H1 (cell line): Measurements from ENCODE around the gene TLE3. TPM values are rescaled to one million over a fixed set of nuclear protein-coding genes. Genes with fewer than 3 reads are reported as not detected.

ENCODE experiments used
- CBX5 ChIP-seq: fragments of 300-800, 300-1000 bp; sonication (generic); IDR thresholded peaks from 2 replicates; pipeline ENCODE4 v1.7.1; 2016; ENCODE audit warnings: antibody characterized with exemption, low read length, low read depth
- CBX8 ChIP-seq: fragments of 300-800, 300-1000 bp; sonication (generic); IDR thresholded peaks from 2 replicates; pipeline ENCODE4 v1.7.1; 2016; ENCODE audit warnings: low read depth, low read length, borderline replicate concordance
- CEBPB ChIP-seq: IDR thresholded peaks from 2 replicates; pipeline ENCODE4 v1.6.1; 2012; ENCODE audit warnings: low read depth, low read length
- GTF2F1 ChIP-seq: IDR thresholded peaks from 2 replicates; pipeline ENCODE4 v1.6.1; 2012; ENCODE audit warnings: low read depth, low read length, improper control_type of control experiment, borderline replicate concordance
- KDM1A ChIP-seq: fragments of 200-600, 300-600 bp; sonication (generic); IDR thresholded peaks from 2 replicates; pipeline ENCODE4 v1.7.1; 2016; ENCODE audit warnings: mild to moderate bottlenecking, low read length, borderline replicate concordance
- POLR2AphosphoS5 ChIP-seq: IDR thresholded peaks from 2 replicates; pipeline ENCODE4 v1.6.1; 2011; ENCODE audit warnings: low read depth, low read length
- POU5F1 ChIP-seq: IDR thresholded peaks from 2 replicates; pipeline ENCODE4 v1.6.1; 2011; ENCODE audit warnings: low read depth, mild to moderate bottlenecking, low read length, moderate library complexity
- RBBP5 ChIP-seq: IDR thresholded peaks from 2 replicates; pipeline ENCODE4 v1.7.1; 2012; ENCODE audit warnings: low read depth, mild to moderate bottlenecking, inconsistent platforms, low read length, moderate library complexity, borderline replicate concordance
- TBP ChIP-seq: IDR thresholded peaks from 2 replicates; pipeline ENCODE4 v1.6.1; 2011; ENCODE audit warnings: low read depth, low read length, improper control_type of control experiment
- polyA plus RNA-seq, 7 experiments: library from polyadenylated mRNA; depleted of rRNA in 3 of 7; stranded (reverse) in 5 of 7; unstranded in 2 of 7; fragments of >200 nt in 5 of 7; fragments of 200-250 nt in 2 of 7; gene quantifications; 1 replicate in 5 of 7; 2 replicates in 1 of 7; 4 replicates in 1 of 7; pipeline versions ENCODE4 v1.2.1 to v1.2.3, GENCODE V29; 2011 to 2013; ENCODE audit warnings: missing spikeins in 2 of 7, mixed read lengths in 2 of 7
- total RNA-seq: library from RNA; stranded (reverse); fragmentation: NEBNext Ultra II Directional; extraction: Animal tissue kit (Norgen Biotek cat#: 25700); gene quantifications from 2 replicates; pipeline ENCODE4 v1.2.1, GENCODE V29; 2021
- TF ChIP-seq, protein P1 (sequence below), 3 experiments: IDR thresholded peaks; 1 replicate in 2 of 3; 2 replicates in 1 of 3; pipeline versions ENCODE4 v1.5.1 to v1.6.1; 2011; ENCODE audit warnings: low read length in 3 of 3, mild to moderate bottlenecking in 3 of 3, inconsistent platforms in 2 of 3, low read depth in 1 of 3, moderate library complexity in 1 of 3; ENCODE audit not compliant: insufficient read depth in 1 of 3; ENCODE audit errors: control extremely low read depth in 1 of 3
- TF ChIP-seq, protein P2 (sequence below): IDR thresholded peaks from 2 replicates; pipeline ENCODE4 v1.6.1; 2012; ENCODE audit warnings: inconsistent platforms

The TLE3 gene
- total and polyA plus RNA-seq, 2 of the 8 experiments (the other 6 are each of a cell fraction or from before 2014, with no cell fraction given), result 25.1 to 61.2 TPM

DNA sequence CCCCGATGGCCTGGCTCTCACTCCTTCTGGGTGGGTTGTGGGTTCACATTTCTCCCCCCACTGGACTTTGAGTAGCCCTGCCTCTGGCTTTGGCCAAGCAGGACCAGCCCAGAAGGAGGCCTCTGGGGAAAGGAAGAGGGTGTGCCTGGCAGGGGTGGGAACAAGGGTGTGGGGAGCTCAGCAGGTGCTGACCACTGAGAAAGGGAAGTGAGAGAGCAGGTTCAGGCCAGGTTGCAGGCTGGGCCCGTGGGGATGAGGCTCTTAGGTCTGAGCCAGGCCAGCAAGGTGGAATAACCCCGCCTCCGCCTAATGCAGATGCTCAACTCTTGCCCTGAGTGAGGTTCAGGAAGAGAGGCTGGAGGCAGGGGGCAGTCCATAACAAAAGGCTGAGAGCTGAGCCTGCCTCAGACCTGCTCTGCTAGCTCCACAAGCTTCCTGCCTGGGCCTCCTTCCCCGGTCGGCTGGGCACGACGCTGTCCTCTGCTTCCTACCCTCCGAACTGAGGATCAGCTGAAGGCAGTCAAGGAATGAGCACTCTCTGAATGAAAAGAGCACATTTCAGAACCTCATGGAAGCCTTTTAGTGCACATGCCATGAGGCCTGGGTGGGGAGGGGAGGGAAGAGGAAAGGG is 82.7 kb downstream of the TLE3 start (continued):
- no peak for TF ChIP-seq CBX5
- no peak for TF ChIP-seq CBX8
- TF ChIP-seq CEBPB, result no peak
- TF ChIP-seq GTF2F1, result no peak
- TF ChIP-seq POU5F1, result 0 out of 2 replicates have a peak, but pooled peaks have one; percentile 7
- TF ChIP-seq, protein P1, sequence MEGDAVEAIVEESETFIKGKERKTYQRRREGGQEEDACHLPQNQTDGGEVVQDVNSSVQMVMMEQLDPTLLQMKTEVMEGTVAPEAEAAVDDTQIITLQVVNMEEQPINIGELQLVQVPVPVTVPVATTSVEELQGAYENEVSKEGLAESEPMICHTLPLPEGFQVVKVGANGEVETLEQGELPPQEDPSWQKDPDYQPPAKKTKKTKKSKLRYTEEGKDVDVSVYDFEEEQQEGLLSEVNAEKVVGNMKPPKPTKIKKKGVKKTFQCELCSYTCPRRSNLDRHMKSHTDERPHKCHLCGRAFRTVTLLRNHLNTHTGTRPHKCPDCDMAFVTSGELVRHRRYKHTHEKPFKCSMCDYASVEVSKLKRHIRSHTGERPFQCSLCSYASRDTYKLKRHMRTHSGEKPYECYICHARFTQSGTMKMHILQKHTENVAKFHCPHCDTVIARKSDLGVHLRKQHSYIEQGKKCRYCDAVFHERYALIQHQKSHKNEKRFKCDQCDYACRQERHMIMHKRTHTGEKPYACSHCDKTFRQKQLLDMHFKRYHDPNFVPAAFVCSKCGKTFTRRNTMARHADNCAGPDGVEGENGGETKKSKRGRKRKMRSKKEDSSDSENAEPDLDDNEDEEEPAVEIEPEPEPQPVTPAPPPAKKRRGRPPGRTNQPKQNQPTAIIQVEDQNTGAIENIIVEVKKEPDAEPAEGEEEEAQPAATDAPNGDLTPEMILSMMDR (IDR thresholded peaks at IDR 0.05; ENCODE audit: control extremely low read depth in 1 of 3, insufficient read depth in 1 of 3, low read depth in 1 of 3, low read length in 3 of 3), result peak in 1 of 3 experiments; percentile 23; a peak in 1 of 4 replicates
- peak; percentile 53; the same call in 1 of the 2 replicates for TF ChIP-seq RBBP5
- TF ChIP-seq, protein P2, sequence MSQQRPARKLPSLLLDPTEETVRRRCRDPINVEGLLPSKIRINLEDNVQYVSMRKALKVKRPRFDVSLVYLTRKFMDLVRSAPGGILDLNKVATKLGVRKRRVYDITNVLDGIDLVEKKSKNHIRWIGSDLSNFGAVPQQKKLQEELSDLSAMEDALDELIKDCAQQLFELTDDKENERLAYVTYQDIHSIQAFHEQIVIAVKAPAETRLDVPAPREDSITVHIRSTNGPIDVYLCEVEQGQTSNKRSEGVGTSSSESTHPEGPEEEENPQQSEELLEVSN, result peak; percentile 71
- peak; percentile 34; the same call in 1 of the 2 replicates for TF ChIP-seq POLR2AphosphoS5
- TF ChIP-seq TBP, result peak; percentile 82
- 0 out of 2 replicates have a peak, but pooled peaks have one; percentile 16 for TF ChIP-seq KDM1A
